ENCODE data around the gene PLA2G2C.

- TF ChIP-seq ZNF513 (tag by site-specific recombination; IDR thresholded peaks at IDR 0.05) (no peak), ZNF76 (tag by site-specific recombination; IDR thresholded peaks at IDR 0.05; ENCODE audit: borderline replicate concordance, low read depth) (no peak), ZBTB10 (tag by site-specific recombination; IDR thresholded peaks at IDR 0.05) (no peak), ZNF132 (tag by site-specific recombination; IDR thresholded peaks at IDR 0.05; ENCODE audit: borderline replicate concordance) (no peak), CTCF (tag by site-specific recombination; IDR thresholded peaks at IDR 0.05) (no peak), ZNF416 (tag by site-specific recombination; IDR thresholded peaks at IDR 0.05) (no peak), ZNF274 (IDR thresholded peaks at IDR 0.05; ENCODE audit: low read length) (no peak), ZNF274 (tag by site-specific recombination; IDR thresholded peaks at IDR 0.05; ENCODE audit: borderline replicate concordance) (no peak), BCL11A (tag by site-specific recombination; IDR thresholded peaks at IDR 0.05; ENCODE audit: low read depth) (no peak), ZNF184 (tag by site-specific recombination; IDR thresholded peaks at IDR 0.05) (no peak), ZNF677 (tag by site-specific recombination; IDR thresholded peaks at IDR 0.05) (no peak), TCF7L2 (IDR thresholded peaks at IDR 0.05; ENCODE audit: borderline replicate concordance, low read depth, low read length) (no peak), ZBTB48 (tag by site-specific recombination; IDR thresholded peaks at IDR 0.05) (no peak)
Observed at GRCh38 chr1:20184997-20185833, 1.1 kb downstream of the PLA2G2C start.

Measured in HEK293 (cell line).